Duodenal mucosa (tissue), 2 donors: Measurements from ENCODE around the gene ITGA2B.

ENCODE experiments used
- H3K27ac ChIP-seq: one replicate; pipeline ENCODE4 v1.7.0; 2013; ENCODE audit warnings: low read depth, low read length
- H3K27me3 ChIP-seq, 2 donors: one replicate each; pipeline ENCODE4 v1.7.0; 2013; ENCODE audit warnings: low read length in 2 of 2, control low read depth in 1 of 2; ENCODE audit not compliant: insufficient read depth in 2 of 2, control insufficient read depth in 1 of 2
- H3K36me3 ChIP-seq, 2 donors: one replicate each; pipeline ENCODE4 v1.7.0; 2013; ENCODE audit warnings: low read length in 2 of 2, control low read depth in 1 of 2; ENCODE audit not compliant: insufficient read depth in 2 of 2, control insufficient read depth in 1 of 2
- H3K4me1 ChIP-seq, 2 donors: one replicate each; pipeline ENCODE4 v1.7.0; 2013; ENCODE audit warnings: low read length in 2 of 2, control low read depth in 1 of 2; ENCODE audit not compliant: insufficient read depth in 2 of 2, control insufficient read depth in 1 of 2
- H3K4me3 ChIP-seq, 2 donors: one replicate each; pipeline ENCODE4 v1.7.0; 2013; ENCODE audit warnings: low read length in 2 of 2, low read depth in 1 of 2
- H3K9ac ChIP-seq, 2 donors: one replicate each; pipeline ENCODE4 v1.7.0; 2013; ENCODE audit warnings: low read length in 2 of 2, low read depth in 1 of 2
- H3K9me3 ChIP-seq, 2 donors: one replicate each; pipeline ENCODE4 v1.7.0; 2013; ENCODE audit warnings: low read length in 2 of 2, control low read depth in 1 of 2; ENCODE audit not compliant: control insufficient read depth in 1 of 2

ITGA2B gene

DNA sequence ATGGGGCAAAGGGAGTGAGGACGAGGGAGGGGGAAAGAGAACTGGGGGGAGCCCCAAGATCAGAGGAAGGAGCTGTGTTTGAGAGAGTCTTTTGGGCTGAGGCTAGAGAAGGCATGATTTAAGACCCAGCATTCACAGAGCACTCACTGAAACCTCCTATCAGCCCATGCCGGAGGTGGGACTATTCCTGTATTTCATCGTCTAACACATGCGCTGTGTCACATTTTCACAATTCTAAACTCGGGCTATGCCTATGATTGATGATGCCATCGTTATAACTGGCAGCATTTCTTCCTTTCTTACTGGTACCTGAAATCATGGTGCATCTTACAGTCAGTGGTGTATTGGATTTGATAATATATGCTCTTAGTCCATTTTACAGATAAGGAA lies 29.3 kb downstream of the ITGA2B start:
- no peak overlapping the region for H3K27ac ChIP-seq
- no peak overlapping the region for H3K9ac ChIP-seq
- no peaks in the 10 kb centered on the region for H3K4me1 ChIP-seq

DNA sequence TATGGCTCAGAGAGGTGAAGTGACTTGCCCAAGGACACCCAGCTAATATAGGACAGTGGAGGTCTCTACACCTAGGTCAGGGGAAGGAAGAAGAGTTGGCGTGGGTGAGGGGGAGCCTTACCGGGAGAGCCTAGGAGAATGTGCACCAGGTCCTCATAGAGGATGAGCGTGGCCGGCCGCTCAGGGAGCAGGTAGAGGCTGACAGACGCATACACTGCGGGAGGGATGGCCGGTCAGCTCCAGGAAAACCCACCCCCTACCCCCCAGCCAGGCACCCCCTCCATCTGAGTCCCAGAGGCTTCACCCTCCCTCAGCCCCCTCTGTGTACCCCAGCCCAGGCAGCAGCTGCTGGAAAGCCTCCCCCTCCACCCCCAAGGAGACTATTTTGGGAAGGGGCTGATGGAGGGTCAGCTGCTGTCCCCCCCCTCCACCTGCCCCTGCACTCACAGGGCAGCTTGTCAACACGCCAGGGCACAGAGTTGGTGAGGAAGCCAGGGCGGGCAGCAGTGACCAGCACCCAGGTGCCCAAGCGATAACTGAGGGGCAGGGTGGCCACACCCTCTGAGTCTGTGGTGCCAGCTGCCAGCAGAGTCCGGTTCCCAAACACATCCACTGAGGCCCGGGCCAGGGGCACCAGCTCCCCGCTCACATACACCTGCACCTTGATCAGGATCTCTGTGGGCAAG lies 29.8 kb downstream of the ITGA2B start:
- Histone ChIP-seq H3K9me3 (no peaks in the 10 kb centered on the region), H3K9ac (no peak overlapping the region), H3K4me3 (no peak overlapping the region), H3K4me1 (no peaks in the 10 kb centered on the region), H3K36me3 (no peaks in the 10 kb centered on the region), H3K27ac (no peak overlapping the region), H3K27me3 (peaks cover 13 to 18% of the 10 kb centered on the region in 2 donors)

More for the DNA sequence above, 29.3 kb downstream of the ITGA2B start:
- Histone ChIP-seq H3K36me3 (no peaks in the 10 kb centered on the region), H3K27me3 (peaks cover 13 to 21% of the 10 kb centered on the region in 2 donors), H3K9me3 (no peaks in the 10 kb centered on the region), H3K4me3 (no peak overlapping the region)

DNA sequence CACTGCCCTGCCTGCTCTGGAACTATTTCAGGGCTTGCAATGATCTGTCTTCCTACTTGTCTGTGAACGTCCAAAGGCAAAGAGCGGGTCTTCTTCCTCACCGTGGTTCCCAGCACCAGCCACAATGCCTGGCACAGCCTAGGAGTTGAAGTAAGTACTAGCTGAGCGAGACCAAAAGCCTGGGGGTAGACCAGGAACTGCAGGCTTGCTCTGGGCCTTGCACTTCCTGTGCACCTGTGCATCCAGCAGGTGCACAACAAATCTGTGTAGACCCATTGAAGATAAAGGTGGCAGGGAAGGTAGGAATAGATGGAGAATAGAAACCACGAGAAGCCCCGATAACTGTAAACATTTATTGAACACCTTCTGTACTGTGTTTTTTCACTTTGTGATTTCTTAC lies 30.4 kb downstream of the ITGA2B start:
- Histone ChIP-seq H3K27ac (no peak overlapping the region), H3K4me1 (no peaks in the 10 kb centered on the region), H3K9ac (no peak overlapping the region), H3K4me3 (no peak overlapping the region), H3K36me3 (no peaks in the 10 kb centered on the region), H3K9me3 (no peaks in the 10 kb centered on the region), H3K27me3 (peaks cover 13 to 18% of the 10 kb centered on the region in 2 donors)

DNA sequence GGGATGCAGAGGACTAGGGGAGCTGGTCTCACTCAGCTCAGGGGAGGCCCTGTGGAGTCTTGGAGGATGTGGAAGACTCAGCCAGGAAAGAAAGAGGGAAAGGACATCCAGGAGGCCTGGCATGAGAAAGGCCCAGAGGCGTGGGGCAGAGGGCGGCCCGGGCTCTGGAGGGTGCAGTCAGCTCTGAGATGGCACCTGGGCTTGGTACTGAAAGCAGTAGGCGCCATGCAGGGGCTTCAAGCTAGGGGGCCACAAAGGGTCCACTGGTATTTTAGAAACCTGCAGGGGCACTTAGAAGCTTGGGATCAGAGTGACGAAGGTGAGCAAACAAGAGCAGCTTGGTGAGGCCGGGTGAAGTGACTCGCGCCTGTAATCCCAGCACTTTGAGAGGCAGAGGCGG lies 31.4 kb downstream of the ITGA2B start:
- Histone ChIP-seq H3K4me1 (no peaks in the 10 kb centered on the region), H3K27me3 (peaks cover 13 to 18% of the 10 kb centered on the region in 2 donors)

DNA sequence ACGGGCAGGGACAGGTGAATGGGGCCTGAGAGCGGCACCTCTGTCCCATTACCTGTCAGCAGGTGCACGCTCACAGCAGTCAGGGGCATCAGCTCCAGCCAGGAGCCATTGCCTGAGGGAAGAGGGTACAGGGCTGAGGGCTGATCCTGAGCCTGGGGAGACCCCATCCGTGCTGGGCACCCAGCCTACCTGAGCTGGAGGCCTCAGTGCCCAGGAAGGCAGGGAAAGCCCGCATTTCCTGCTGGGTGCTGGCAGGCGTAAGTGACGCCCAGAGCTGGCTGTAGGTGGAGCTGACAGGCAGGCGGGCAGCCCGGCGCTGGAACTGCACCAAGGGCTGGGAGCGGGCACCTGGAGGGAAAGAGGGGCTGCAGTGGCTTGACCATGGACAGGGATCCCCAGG lies 33.2 kb downstream of the ITGA2B start:
- no peaks in the 10 kb centered on the region for H3K4me1 ChIP-seq
- no peak overlapping the region for H3K4me3 ChIP-seq
- H3K9me3 ChIP-seq = no peaks in the 10 kb centered on the region
- peaks cover 0 to 10% of the 10 kb centered on the region in 2 donors for H3K27me3 ChIP-seq
- peaks cover under 1 to 16% of the 10 kb centered on the region in 2 donors for H3K36me3 ChIP-seq
- no peak overlapping the region for H3K9ac ChIP-seq
- H3K27ac ChIP-seq = no peak overlapping the region

More for the DNA sequence above, 31.4 kb downstream of the ITGA2B start:
- Histone ChIP-seq H3K27ac (no peak overlapping the region), H3K36me3 (no peaks in the 10 kb centered on the region), H3K9me3 (no peaks in the 10 kb centered on the region), H3K4me3 (no peak overlapping the region), H3K9ac (no peak overlapping the region)

DNA sequence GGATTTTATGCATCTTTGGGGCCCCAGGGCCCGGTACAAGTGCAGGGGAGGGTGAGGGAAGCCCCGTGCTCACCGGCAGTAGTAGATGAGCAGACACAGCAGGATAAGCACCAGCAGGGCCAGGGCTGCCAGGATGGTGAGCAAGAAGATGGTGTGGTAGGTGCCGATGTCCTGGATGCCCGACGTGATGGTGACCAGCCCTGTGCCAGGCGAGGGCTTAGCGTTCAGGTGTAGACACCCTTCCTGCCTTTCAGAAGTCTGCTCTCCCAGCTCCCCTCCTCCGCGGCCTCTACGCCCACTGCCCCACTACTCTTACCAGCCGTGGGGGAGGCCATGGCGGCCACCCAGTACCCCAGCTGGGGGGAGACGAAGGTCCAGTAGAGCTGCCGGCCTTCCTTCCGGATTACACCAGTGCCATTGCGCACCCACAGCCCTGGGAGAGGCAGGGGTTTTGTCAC lies 33.8 kb downstream of the ITGA2B start:
- peaks cover 5 to 22% of the 10 kb centered on the region in 2 donors for H3K36me3 ChIP-seq
- H3K4me1 ChIP-seq = no peaks in the 10 kb centered on the region
- no peak overlapping the region for H3K27ac ChIP-seq
- H3K4me3 ChIP-seq = no peak overlapping the region
- peaks cover 0 to 6% of the 10 kb centered on the region in 2 donors for H3K27me3 ChIP-seq
- no peaks in the 10 kb centered on the region for H3K9me3 ChIP-seq
- no peak overlapping the region for H3K9ac ChIP-seq

DNA sequence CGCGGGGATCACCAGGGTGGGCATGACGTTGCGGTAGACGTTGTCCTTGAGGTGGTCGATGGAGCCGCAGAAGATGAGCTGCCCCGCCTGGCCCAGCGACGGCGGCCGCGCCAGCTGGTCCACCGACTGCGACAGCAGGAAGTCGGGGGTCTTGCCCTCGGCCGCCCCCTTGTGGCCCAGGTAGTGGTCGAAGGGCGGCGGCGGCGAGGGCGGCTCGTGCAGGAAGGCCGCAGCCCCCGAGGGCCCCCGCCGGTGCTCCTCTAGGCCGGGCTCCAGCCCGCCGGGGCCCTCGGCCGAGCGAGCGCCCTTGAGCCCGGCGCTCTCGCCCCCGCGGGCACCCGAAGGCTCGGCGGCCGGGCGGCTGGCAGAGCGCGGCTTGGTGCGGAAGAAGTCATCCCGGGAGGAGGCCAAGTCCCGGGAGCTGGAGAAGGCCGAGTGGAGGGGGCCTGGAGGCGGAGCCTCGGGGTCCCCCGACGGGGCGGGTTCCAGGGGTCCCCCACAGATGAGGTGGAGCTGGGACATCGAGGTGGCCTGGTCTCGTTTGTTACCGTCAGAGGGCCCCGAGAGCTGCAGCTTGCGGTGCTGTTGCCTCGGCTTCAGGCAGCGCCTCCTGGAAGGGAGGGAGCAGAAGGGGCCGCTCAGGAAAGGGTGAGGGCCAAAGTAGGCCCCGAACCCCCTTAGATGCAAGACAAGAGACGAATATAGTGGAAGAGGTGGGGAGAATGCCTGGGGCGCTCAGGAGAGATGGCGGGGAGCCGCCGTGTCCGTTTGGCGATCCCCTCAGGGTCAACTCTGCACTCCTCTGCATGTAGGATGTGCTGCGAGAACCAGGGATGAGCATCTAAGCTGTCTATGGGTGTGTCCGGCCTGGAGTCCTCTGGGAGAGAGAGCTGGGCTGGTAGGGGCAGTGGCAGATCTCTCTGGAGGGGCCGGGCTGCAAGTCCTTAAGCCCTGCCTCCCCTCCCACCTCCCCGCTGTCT lies 34.6 kb downstream of the ITGA2B start:
- H3K36me3 ChIP-seq = peaks cover 5 to 27% of the 10 kb centered on the region in 2 donors
- H3K9ac ChIP-seq = no peak overlapping the region
- H3K9me3 ChIP-seq = no peaks in the 10 kb centered on the region
- no peaks in the 10 kb centered on the region for H3K4me1 ChIP-seq
- peaks cover 0 to 4% of the 10 kb centered on the region in 2 donors for H3K27me3 ChIP-seq
- no peak overlapping the region for H3K4me3 ChIP-seq
- no peak overlapping the region for H3K27ac ChIP-seq

DNA sequence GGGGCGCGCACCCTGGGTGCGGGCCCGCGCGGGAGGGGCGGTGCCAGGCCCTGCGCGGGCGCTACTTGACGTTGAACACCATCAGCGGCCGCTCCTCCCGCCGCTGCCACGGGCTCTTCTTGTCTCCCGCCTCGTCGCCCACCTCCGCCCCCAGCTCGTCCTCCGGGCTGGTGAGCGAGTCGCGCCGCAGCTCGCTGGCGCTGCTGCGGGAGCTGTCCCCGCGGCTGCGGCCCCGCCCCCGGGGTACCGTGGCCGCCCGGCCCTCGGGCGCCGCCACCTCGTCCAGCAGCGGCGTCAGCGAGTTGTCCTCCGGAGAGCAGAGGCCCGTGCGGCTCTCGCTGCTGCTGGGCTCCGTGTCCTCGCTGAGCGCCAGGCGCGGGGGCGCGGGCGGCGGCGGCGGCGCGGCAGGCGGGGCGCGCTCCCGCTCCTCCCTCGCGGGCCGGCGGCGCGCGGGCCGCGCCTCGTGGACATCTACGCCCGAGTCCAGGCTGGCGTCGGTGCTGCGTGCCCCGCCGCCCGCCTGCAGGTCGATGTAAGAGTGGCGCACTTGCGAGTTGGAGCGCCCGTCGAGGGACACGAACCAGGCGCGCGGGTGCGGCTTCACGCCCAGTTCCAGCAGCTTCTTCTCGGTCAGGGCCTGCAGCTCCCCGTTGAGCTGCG lies 35.6 kb downstream of the ITGA2B start:
- Histone ChIP-seq H3K4me1 (peaks cover 0 to 4% of the 10 kb centered on the region in 2 donors), H3K27ac (no peak overlapping the region), H3K9ac (no peak overlapping the region), H3K4me3 (peak overlapping the region in 1 of 2 donors; percentile 36), H3K27me3 (peaks cover 0 to 2% of the 10 kb centered on the region in 2 donors), H3K36me3 (peaks cover 5 to 38% of the 10 kb centered on the region in 2 donors), H3K9me3 (no peaks in the 10 kb centered on the region)

DNA sequence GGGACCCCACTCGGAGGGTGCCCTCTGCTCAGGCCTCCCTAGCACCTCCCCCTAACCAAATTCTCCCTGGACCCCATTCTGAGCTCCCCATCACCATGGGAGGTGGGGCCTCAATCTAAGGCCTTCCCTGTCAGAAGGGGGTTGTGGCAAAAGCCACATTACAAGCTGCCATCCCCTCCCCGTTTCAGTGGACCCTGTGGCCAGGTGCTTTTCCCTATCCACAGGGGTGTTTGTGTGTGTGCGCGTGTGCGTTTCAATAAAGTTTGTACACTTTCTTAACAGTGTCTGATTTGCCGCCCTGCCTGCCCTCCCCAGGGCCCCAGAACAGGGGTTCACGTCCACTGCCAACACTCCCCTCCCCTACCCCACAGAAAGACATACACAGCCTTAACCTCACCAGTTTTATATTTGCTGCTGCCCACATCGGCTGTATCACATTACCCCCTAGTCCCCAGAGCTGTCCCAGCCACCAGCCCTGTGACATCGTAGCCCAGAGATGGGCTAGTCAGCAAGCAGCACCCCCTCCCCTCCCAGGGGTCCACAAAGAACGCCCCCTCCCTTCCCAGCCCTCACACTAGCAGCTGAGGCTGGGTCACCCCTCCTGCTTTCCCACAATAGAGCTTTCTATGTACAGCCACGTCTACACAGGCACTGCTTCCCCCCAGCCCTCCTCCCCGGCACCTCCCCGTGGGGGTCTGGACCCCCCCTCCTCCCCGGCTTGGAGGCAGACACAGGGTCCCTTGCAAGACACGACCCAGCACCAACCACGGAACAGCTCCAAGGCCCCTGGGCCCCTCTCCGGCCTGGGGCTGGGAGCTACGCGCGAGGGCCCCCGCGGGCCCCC lies 36.4 kb downstream of the ITGA2B start:
- Histone ChIP-seq H3K4me3 (no peak overlapping the region), H3K4me1 (peaks cover 4 to 10% of the 10 kb centered on the region in 2 donors), H3K36me3 (peaks cover 5 to 42% of the 10 kb centered on the region in 2 donors), H3K9ac (no peak overlapping the region), H3K9me3 (no peaks in the 10 kb centered on the region), H3K27ac (no peak overlapping the region), H3K27me3 (no peaks in the 10 kb centered on the region)
